VCaP (cell line): ENCODE measurements around the gene PDE11A.
"Not testable (repeated sequence)": the region's sequence is repeated elsewhere in the genome, so short reads cannot be mapped to it uniquely, and the experiment has no call there.

Experiments used
- H3K27ac ChIP-seq: fragments of 450-650 bp; 2 replicates; pipeline ENCODE4 v1.5.1; 2017
- TF ChIP-seq, protein P1 (sequence below): fragments of 450-650 bp; conservative IDR thresholded peaks from 2 replicates; pipeline ENCODE4 v1.5.1; 2017; ENCODE audit warnings: mild to moderate bottlenecking, moderate library complexity

The PDE11A gene

DNA sequence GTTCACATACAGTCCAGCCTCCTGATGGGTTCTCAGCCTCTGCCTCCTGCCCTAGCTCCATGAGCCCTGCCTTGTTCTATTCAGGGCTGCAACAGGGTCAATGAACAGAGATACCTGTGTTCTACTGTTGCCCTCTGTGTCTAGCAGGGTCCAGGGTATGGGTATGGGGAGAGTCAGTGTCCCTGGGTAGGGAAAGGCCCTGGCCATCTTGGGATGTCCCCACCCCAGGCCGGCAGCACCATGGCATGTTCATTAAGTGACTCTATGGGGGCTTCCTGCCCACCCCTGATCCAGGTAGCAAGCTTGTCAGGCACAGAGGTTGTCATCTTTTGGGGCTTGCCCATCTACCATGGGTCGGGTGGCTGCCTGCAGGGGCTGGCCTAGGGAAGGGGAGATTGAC is 13.5 kb downstream of the PDE11A start:
- H3K27ac ChIP-seq, result no peak overlapping the region
- TF ChIP-seq, protein P1, sequence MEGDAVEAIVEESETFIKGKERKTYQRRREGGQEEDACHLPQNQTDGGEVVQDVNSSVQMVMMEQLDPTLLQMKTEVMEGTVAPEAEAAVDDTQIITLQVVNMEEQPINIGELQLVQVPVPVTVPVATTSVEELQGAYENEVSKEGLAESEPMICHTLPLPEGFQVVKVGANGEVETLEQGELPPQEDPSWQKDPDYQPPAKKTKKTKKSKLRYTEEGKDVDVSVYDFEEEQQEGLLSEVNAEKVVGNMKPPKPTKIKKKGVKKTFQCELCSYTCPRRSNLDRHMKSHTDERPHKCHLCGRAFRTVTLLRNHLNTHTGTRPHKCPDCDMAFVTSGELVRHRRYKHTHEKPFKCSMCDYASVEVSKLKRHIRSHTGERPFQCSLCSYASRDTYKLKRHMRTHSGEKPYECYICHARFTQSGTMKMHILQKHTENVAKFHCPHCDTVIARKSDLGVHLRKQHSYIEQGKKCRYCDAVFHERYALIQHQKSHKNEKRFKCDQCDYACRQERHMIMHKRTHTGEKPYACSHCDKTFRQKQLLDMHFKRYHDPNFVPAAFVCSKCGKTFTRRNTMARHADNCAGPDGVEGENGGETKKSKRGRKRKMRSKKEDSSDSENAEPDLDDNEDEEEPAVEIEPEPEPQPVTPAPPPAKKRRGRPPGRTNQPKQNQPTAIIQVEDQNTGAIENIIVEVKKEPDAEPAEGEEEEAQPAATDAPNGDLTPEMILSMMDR, result no peak

DNA sequence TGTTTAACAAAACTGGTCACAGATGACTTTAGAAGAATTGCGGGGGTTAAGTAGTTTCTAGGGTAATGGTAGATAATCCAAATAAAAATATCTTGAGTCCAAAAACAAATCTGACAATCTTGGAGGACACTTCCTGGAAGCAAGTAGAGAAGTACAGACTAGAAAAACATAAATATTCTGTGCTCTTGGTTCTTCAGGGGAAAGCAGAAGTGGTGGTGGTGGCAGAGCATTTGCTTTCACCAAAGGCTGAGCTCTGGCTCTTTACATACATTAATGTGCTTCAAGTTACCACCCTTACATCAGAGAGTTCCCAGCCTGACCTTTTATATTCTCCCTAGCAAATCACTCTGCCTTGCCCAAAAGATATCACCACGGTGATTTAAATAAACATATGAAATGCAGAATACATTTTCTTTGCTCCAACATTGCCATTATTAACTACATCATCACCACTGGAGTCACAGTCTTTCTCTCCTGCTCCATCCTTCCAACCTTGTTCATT is 15.3 kb downstream of the PDE11A start:
- TF ChIP-seq, protein P1, result no peak
- no peak overlapping the region for H3K27ac ChIP-seq

DNA sequence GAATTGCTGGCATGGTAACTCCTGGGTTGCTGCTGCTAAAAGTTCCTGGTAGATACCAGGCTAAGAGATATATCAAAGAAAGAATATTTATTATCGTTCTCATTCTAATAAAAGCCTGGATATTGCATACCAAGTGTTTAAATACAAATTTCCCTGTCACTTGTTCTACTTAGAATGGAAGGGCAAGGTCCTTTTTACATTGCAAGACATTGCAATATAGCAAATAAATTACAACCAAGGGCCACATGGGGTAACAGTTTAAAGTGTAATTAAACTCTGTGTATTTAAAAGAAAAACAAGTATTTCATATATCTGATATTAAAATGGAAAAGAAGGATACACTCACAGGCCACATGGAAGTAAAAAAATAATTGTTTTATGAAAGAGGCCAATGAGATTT is 16.2 kb downstream of the PDE11A start:
- no peak overlapping the region for H3K27ac ChIP-seq
- TF ChIP-seq, protein P1, result no peak

DNA sequence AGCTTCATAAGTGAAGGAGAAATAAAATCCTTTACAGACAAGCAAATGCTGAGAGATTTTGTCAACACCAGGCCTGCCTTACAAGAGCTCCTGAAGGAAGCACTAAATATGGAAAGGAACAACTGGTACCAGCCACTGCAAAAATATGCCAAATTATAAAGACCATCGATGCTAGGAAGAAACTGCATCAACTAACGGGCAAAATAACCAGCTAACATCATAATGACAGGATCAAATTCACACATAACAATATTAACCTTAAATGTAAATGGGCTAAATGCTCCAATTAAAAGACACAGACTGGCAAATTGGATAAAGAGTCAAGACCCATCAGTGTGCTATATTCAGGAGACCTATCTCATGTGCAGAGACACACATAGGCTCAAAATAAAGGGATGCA is 21.3 kb downstream of the PDE11A start:
- H3K27ac ChIP-seq, result not testable (repeated sequence)

DNA sequence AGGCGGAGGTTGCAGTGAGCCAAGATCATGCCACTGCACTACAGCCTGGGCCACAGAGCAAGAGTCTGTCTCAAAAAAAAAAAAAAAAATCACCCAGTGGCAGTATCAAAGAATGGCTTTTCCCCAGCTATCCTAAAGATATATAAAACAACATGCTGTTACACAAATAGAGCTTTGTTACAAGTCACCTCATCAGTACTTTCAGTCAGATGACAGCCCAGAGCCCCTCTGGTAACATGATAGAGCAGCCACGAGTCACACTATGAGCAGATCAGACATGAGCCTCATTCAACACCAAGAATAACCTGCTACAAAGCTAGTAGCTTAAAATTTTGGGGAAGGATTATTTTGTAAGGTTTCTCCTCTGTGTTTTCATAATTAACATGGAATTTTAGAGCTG is 25.2 kb downstream of the PDE11A start:
- H3K27ac ChIP-seq, result no peak overlapping the region
- TF ChIP-seq, protein P1, result no peak

DNA sequence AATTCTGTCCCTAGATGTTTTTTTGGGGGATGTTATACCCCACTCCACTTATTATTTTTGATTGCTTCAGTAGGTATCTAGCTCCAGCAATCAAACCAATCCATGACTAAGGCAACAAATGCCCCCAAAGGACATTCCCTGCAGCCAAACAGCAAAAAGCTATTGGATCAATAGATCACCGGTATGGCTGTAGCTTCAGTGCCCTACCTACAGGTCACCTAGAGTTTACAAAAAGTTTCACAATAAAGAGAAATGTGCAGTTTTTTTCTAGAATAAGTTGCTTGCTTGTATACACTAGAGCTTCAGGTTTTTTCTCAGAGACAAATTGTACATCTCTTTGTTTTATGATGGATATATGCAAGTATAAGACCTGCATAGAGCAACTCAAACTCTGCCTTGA is 27.7 kb downstream of the PDE11A start:
- no peak overlapping the region for H3K27ac ChIP-seq
- TF ChIP-seq, protein P1, result no peak

DNA sequence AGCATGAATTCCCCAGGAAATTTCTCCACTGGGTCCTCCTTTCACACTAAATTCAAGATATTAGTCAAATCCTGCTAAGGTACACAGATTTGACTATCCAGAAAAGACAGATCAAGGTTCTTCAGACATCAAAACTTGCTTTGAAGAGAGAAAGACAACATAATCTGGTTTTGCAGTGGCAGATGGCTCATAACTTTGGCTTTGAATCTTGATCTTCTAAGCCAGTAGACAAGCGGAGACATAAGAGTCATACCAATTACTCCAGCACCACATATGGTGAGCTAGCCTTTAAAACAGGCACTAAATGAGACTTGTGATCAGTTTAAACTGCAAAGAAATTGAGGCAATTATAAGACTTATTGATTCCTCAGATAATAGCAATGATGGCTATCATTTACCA is 29.3 kb downstream of the PDE11A start:
- H3K27ac ChIP-seq, result no peak overlapping the region
- TF ChIP-seq, protein P1, result no peak

DNA sequence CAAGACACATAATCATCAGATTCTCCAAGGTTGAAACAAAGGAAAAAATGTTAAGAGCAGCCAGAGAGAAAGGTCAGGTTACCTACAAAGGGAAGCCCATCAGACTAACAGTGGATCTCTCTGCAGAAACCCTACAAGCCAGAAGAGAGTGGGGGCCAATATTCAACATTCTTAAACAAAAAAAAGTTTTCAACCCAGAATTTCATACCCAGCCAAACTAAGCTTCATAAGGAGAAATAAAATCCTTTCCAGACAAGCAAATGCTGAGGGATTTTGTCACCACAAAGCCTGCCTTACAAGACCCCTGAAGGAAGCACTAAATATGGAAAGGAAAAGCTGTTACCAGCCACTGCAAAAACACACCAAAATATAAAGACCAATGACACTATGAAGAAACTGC is 39.0 kb downstream of the PDE11A start:
- H3K27ac ChIP-seq, result not testable (repeated sequence)

DNA sequence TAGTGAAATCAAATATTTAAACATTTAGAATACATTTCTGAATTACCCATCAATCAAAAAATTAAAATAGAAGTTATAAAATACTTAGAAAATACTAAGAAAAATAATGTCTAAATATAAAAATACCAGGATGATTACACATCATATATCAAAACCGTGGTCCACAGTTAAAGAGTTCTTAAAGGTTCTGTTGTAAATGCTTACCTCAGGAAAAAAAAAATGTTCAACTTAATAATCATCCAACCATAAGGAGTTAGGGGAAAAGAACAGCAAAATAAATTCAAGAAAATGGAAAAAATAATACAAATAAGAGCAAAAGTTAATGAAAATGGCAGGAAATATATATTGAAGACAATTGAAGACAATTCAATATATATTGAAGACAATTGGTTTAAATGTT is 43.2 kb downstream of the PDE11A start:
- TF ChIP-seq, protein P1, result no peak
- H3K27ac ChIP-seq, result no peak overlapping the region
